Right atrium auricular region (tissue), 2 donors: ENCODE data around the gene VIPR2. TPM values are rescaled to one million over a fixed set of nuclear protein-coding genes. Genes with fewer than 3 reads are reported as not detected.

Experiments
- DNase-seq: peaks from one replicate; pipeline ENCODE4 v3.0.0-alpha.2; 2019; ENCODE audit warnings: low spot score
- H3K27ac ChIP-seq, 2 donors: fragments of 200-600 bp; sonication (generic); 1 replicate in 1 of 2; 2 replicates in 1 of 2; pipeline ENCODE4 v1.5.1; 2016 to 2019
- H3K27me3 ChIP-seq, 2 donors: fragments of 200-600 bp; sonication (generic); one replicate each; pipeline versions ENCODE4 v1.5.1 to v1.6.0; 2017 to 2019
- H3K36me3 ChIP-seq: fragments of 200-600 bp; sonication (generic); one replicate; pipeline ENCODE4 v1.5.1; 2016
- H3K4me1 ChIP-seq, 2 donors: fragments of 200-600 bp; sonication (generic); one replicate each; pipeline versions ENCODE4 v1.5.1 to v1.6.0; 2017 to 2019
- H3K4me3 ChIP-seq, 2 donors: fragments of 200-600 bp; sonication (generic); 1 replicate in 1 of 2; 2 replicates in 1 of 2; pipeline ENCODE4 v1.5.1; 2017 to 2019; ENCODE audit warnings: mild to moderate bottlenecking in 1 of 2, moderate library complexity in 1 of 2
- H3K9me3 ChIP-seq, 2 donors: fragments of 200-600 bp; sonication (generic); one replicate each; pipeline ENCODE4 v1.5.1; 2019
- CTCF ChIP-seq, 2 donors: fragments of 200-600 bp; sonication (generic); IDR thresholded peaks; one replicate each; pipeline ENCODE4 v1.5.1; 2019; ENCODE audit warnings: antibody characterized with exemption in 2 of 2
- total RNA-seq, 2 donors: library from RNA; depleted of rRNA; stranded (reverse); fragments of >200 nt; gene quantifications; one replicate each; pipeline ENCODE4 v1.1.0, GENCODE V29; 2016

Gene VIPR2
- total RNA-seq, 2 donors from 2014 or later: 3.8 to 13.4 TPM

- H3K4me1 ChIP-seq: peaks cover 0 to 13% of the 10 kb centered on the region in 2 donors
- no peaks in the 10 kb centered on the region for H3K9me3 ChIP-seq
- H3K27ac ChIP-seq: no peak overlapping the region
- no peak for DNase-seq
- no peaks in the 10 kb centered on the region for H3K36me3 ChIP-seq
- H3K27me3 ChIP-seq: no peaks in the 10 kb centered on the region
- H3K4me3 ChIP-seq: no peak overlapping the region
- TF ChIP-seq CTCF (IDR thresholded peaks at IDR 0.05): no peak
Observed at GRCh38 chr7:159148430-159149395, 4.0 kb upstream of the VIPR2 start.

GRCh38 chr7:159147687-159148086, 3.0 kb upstream of the VIPR2 start:
- TF ChIP-seq CTCF (IDR thresholded peaks at IDR 0.05): peak in 1 of 2 donors; percentile 9
- no peaks in the 10 kb centered on the region for H3K27me3 ChIP-seq
- peaks cover 0 to 22% of the 10 kb centered on the region in 2 donors for H3K4me1 ChIP-seq
- no peaks in the 10 kb centered on the region for H3K36me3 ChIP-seq
- H3K27ac ChIP-seq: no peak overlapping the region
- H3K9me3 ChIP-seq: no peaks in the 10 kb centered on the region
- H3K4me3 ChIP-seq: no peak overlapping the region
- no peak for DNase-seq

- Histone ChIP-seq H3K27ac (no peak overlapping the region), H3K27me3 (no peaks in the 10 kb centered on the region), H3K4me3 (no peak overlapping the region), H3K9me3 (no peaks in the 10 kb centered on the region), H3K36me3 (no peaks in the 10 kb centered on the region), H3K4me1 (peaks cover 0 to 26% of the 10 kb centered on the region in 2 donors)
- DNase-seq: no peak
- no peak for TF ChIP-seq CTCF (IDR thresholded peaks at IDR 0.05)
Observed at GRCh38 chr7:159147246-159147645, 2.6 kb upstream of the VIPR2 start.

GRCh38 chr7:159146084-159146858, 1.6 kb upstream of the VIPR2 start:
- Histone ChIP-seq H3K4me3 (no peak overlapping the region), H3K27ac (no peak overlapping the region), H3K4me1 (peaks cover 0 to 33% of the 10 kb centered on the region in 2 donors), H3K9me3 (no peaks in the 10 kb centered on the region), H3K36me3 (no peaks in the 10 kb centered on the region), H3K27me3 (no peaks in the 10 kb centered on the region)
- TF ChIP-seq CTCF (IDR thresholded peaks at IDR 0.05): no peak
- DNase-seq: no peak

GRCh38 chr7:159145490-159145855, 806 bp upstream of the VIPR2 start:
- H3K9me3 ChIP-seq: no peaks in the 10 kb centered on the region
- H3K27me3 ChIP-seq: no peaks in the 10 kb centered on the region
- peak overlapping the region; percentile 64 to 78 for H3K4me3 ChIP-seq
- peak overlapping the region in 1 of 2 donors; percentile 51 for H3K27ac ChIP-seq
- DNase-seq: no peak
- peaks cover 0 to 33% of the 10 kb centered on the region in 2 donors for H3K4me1 ChIP-seq
- H3K36me3 ChIP-seq: no peaks in the 10 kb centered on the region
- TF ChIP-seq CTCF (IDR thresholded peaks at IDR 0.05): no peak
